ENCODE data around the gene VTI1A.
"Not testable (repeated sequence)": the region's sequence is repeated elsewhere in the genome, so short reads cannot be mapped to it uniquely, and the experiment has no call there.

VTI1A gene

GRCh38 chr10:112723876-112724275 is 276.9 kb downstream of the VTI1A start:
- no peak for DNase-seq (ENCODE audit: low read depth in 2 of 2)

- no peak for DNase-seq (ENCODE audit: low read depth in 2 of 2)
Measured at GRCh38 chr10:112724404-112724991, 277.5 kb downstream of the VTI1A start.

GRCh38 chr10:112728118-112728883 is 281.3 kb downstream of the VTI1A start:
- DNase-seq (ENCODE audit: low read depth in 2 of 2), result no peak

GRCh38 chr10:112728997-112729396 is 282.0 kb downstream of the VTI1A start:
- DNase-seq (ENCODE audit: low read depth in 2 of 2), result no peak

GRCh38 chr10:112731450-112731849 is 284.4 kb downstream of the VTI1A start:
- DNase-seq (ENCODE audit: low read depth in 2 of 2), result not testable (repeated sequence)

GRCh38 chr10:112732277-112732921 is 285.4 kb downstream of the VTI1A start:
- no peak for DNase-seq (ENCODE audit: low read depth in 2 of 2)

- no peak for DNase-seq (ENCODE audit: low read depth in 2 of 2)
Measured at GRCh38 chr10:112735041-112735695, 288.2 kb downstream of the VTI1A start.

- no peak for DNase-seq (ENCODE audit: low read depth in 2 of 2)
Measured at GRCh38 chr10:112738606-112739591, 291.9 kb downstream of the VTI1A start.

GRCh38 chr10:112739592-112740353 is 292.8 kb downstream of the VTI1A start:
- DNase-seq (ENCODE audit: low read depth in 2 of 2), result no peak

- no peak for DNase-seq (ENCODE audit: low read depth in 2 of 2)
Measured at GRCh38 chr10:112741830-112742402, 294.9 kb downstream of the VTI1A start.

- no peak for DNase-seq (ENCODE audit: low read depth in 2 of 2)
Measured at GRCh38 chr10:112744181-112745096, 297.4 kb downstream of the VTI1A start.

- DNase-seq (ENCODE audit: low read depth in 2 of 2), result no peak
Measured at GRCh38 chr10:112746329-112746728, 299.3 kb downstream of the VTI1A start.

- no peak for DNase-seq (ENCODE audit: low read depth in 2 of 2)
Measured at GRCh38 chr10:112750427-112751167, 303.6 kb downstream of the VTI1A start.

- DNase-seq (ENCODE audit: low read depth in 2 of 2), result no peak
Measured at GRCh38 chr10:112751651-112752050, 304.6 kb downstream of the VTI1A start.

GRCh38 chr10:112752288-112752687 is 305.3 kb downstream of the VTI1A start:
- DNase-seq (ENCODE audit: low read depth in 2 of 2), result no peak

- no peak for DNase-seq (ENCODE audit: low read depth in 2 of 2)
Measured at GRCh38 chr10:112753961-112754411, 307.0 kb downstream of the VTI1A start.

- no peak for DNase-seq (ENCODE audit: low read depth in 2 of 2)
Measured at GRCh38 chr10:112755446-112756234, 308.6 kb downstream of the VTI1A start.

GRCh38 chr10:112756235-112756527 is 309.2 kb downstream of the VTI1A start:
- no peak for DNase-seq (ENCODE audit: low read depth in 2 of 2)

All from stimulated activated CD4-positive, alpha-beta T cell treated with anti-CD3 and anti-CD28 coated beads, Interleukin-12 subunit alpha, Interleukin-12 subunit beta, amount 100 ng/mL, for 24 hours (primary cell).